GM23248 (cell line): ENCODE data around the gene CACNA2D1. TPM values are rescaled to one million over a fixed set of nuclear protein-coding genes. Genes with fewer than 3 reads are reported as not detected.
"Not testable (repeated sequence)": the region's sequence is repeated elsewhere in the genome, so short reads cannot be mapped to it uniquely, and the experiment has no call there.

Experiments
- DNase-seq: peaks from one replicate; pipeline ENCODE4 v3.0.0-alpha.2; 2015
- H2AFZ ChIP-seq: fragments of 200-600 bp; sonication (generic); 2 replicates; pipeline ENCODE4 v1.6.1; 2016; ENCODE audit warnings: antibody characterized with exemption
- H3F3A ChIP-seq: fragments of 200-600 bp; sonication (generic); 2 replicates; pipeline ENCODE4 v1.6.1; 2016; ENCODE audit warnings: mild to moderate bottlenecking, antibody characterized with exemption, mixed run types; ENCODE audit not compliant: insufficient read depth
- H3K27ac ChIP-seq: fragments of 200-600 bp; sonication (generic); 2 replicates; pipeline ENCODE4 v1.5.1; 2016; ENCODE audit warnings: mild to moderate bottlenecking
- H3K27me3 ChIP-seq: fragments of 200-600 bp; sonication (generic); replicated peaks from 2 replicates; pipeline ENCODE4 v1.6.1; 2016; ENCODE audit warnings: mild to moderate bottlenecking; ENCODE audit not compliant: insufficient read depth
- H3K36me3 ChIP-seq: fragments of 200-600 bp; sonication (generic); 2 replicates; pipeline ENCODE4 v1.6.1; 2016; ENCODE audit warnings: low read depth, mild to moderate bottlenecking
- H3K4me1 ChIP-seq: fragments of 200-600 bp; sonication (generic); 2 replicates; pipeline ENCODE4 v1.6.1; 2016; ENCODE audit warnings: mild to moderate bottlenecking; ENCODE audit not compliant: insufficient read depth
- H3K4me2 ChIP-seq: fragments of 200-600 bp; sonication (generic); one replicate; pipeline ENCODE4 v1.6.1; 2016; ENCODE audit warnings: mild to moderate bottlenecking; ENCODE audit not compliant: unreplicated experiment
- H3K4me3 ChIP-seq: fragments of 200-600 bp; sonication (generic); 2 replicates; pipeline ENCODE4 v1.5.1; 2016; ENCODE audit warnings: mild to moderate bottlenecking
- H3K79me2 ChIP-seq: fragments of 200-600 bp; sonication (generic); 2 replicates; pipeline ENCODE4 v1.6.1; 2016; ENCODE audit warnings: mild to moderate bottlenecking; ENCODE audit not compliant: insufficient read depth
- H3K9ac ChIP-seq: fragments of 200-600 bp; sonication (generic); 2 replicates; pipeline ENCODE4 v1.6.1; 2016; ENCODE audit warnings: mild to moderate bottlenecking
- H3K9me2 ChIP-seq: fragments of 200-600 bp; sonication (generic); 2 replicates; pipeline ENCODE4 v1.6.1; 2016; ENCODE audit warnings: mixed run types, mild to moderate bottlenecking, moderate library complexity; ENCODE audit not compliant: insufficient read depth
- H3K9me3 ChIP-seq: fragments of 200-600 bp; sonication (generic); one replicate; pipeline ENCODE4 v1.6.1; 2017; ENCODE audit warnings: low read depth
- H4K20me1 ChIP-seq: fragments of 200-600 bp; sonication (generic); 2 replicates; pipeline ENCODE4 v1.6.0; 2016; ENCODE audit not compliant: insufficient read depth
- EZH2 ChIP-seq: fragments of 200-600 bp; sonication (generic); IDR thresholded peaks from 2 replicates; pipeline ENCODE4 v1.6.1; 2018; ENCODE audit warnings: antibody characterized with exemption, mild to moderate bottlenecking; ENCODE audit not compliant: insufficient read depth, poor library complexity, severe bottlenecking
- EZH2phosphoT487 ChIP-seq: fragments of 200-600 bp; sonication (generic); IDR thresholded peaks from 2 replicates; pipeline ENCODE4 v1.6.1; 2018; ENCODE audit warnings: antibody characterized with exemption, moderate library complexity, mild to moderate bottlenecking, low read depth; ENCODE audit not compliant: insufficient read depth
- WGBS, 2 experiments: methylation state at CpG; one replicate each; pipeline ENCODE4 v1.1.6; 2015 to 2017; ENCODE audit warnings: low lambda C conversion rate in 2 of 2, low coverage in 1 of 2; ENCODE audit errors: missing lambda C conversion rate in 2 of 2; 5-methylcytosine and 5-hydroxymethylcytosine counted together
- in situ Hi-C: fragments of 300-500 bp; cut with MboI; formaldehyde crosslinking; loops from 2 replicates; pipeline ENCODE4 v1.15.0; 2020
- polyA plus RNA-seq: library from polyadenylated mRNA; unstranded; fragments of >200 nt; fragmentation: Nextera tagmentation; extraction: Ambion mirVana; gene quantifications from 2 replicates; pipeline ENCODE4 v1.2.1, GENCODE V29; 2016
- total RNA-seq: library from RNA; depleted of rRNA; stranded (reverse); fragments of >200 nt; shearing (Covaris generic); gene quantifications from 2 replicates; pipeline ENCODE4 v1.2.3, GENCODE V29; 2014

CACNA2D1 gene
- total and polyA plus RNA-seq, 2 experiments from 2014 or later: 7.7 to 21.2 TPM

DNA sequence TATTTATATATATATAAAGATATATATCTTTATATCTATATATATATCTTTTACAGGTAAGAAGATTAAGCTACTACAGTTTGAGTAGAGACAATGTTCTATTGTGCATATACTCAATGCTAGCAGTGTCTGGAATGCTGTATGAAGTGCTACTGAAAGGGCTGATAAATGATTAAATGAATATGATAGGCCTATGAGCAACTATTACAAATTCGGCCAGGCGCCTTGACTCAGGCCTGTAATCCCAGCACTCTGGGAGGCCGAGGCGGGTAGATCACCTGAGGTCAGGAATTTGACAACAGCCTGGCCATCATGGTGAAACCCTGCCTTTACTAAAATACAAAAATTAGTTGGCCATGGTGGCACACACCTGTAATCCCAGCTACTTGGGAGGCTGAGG, 297.1 kb downstream of the CACNA2D1 start:
- Histone ChIP-seq H3K9me2 (no peaks in the 10 kb centered on the region), H3K36me3 (no peaks in the 10 kb centered on the region), H3K9me3 (no peaks in the 10 kb centered on the region), H4K20me1 (no peaks in the 10 kb centered on the region), H3K9ac (no peak overlapping the region), H3K4me1 (no peaks in the 10 kb centered on the region), H3K27me3 (no peaks in the 10 kb centered on the region), H3K79me2 (no peaks in the 10 kb centered on the region), H2AFZ (no peak overlapping the region), H3K4me3 (no peak overlapping the region), H3K4me2 (no peak overlapping the region), H3F3A (no peaks in the 10 kb centered on the region), H3K27ac (no peak overlapping the region)
- WGBS, 2 experiments: 95 to 96% methylated on average over 4 of the region's 4 CpGs
- in situ Hi-C loops: no loop called here
- TF ChIP-seq EZH2 (no peak), EZH2phosphoT487 (no peak)
- no peak for DNase-seq

DNA sequence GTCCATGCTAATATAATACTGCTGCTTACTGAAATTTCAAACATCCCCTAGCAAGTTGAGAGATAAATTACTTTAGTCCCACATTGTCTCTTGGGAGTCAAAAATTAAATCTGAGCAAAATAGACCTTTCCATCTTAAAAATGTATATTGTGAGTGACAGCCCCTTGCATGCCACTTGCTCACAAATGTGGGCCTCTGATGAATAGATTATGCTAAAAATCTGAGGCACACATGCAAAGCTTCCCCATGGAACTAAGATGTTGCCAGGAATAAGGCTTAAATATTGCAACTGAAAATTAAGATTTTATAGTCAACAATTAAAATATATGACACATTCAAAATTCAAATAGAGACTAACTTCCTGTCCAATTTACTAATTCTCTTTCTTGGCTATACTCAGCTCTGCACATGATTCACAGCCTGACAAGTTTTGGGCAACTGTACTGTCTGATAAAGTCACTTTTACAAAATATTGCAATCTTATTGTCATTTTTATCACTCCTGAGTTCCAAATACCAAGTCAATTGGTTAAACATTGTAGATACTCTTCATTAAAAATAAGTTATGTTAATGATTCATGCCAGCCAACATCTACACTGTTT, 301.2 kb downstream of the CACNA2D1 start:
- H3K36me3 ChIP-seq: no peaks in the 10 kb centered on the region
- no peak overlapping the region for H3K4me2 ChIP-seq
- no peaks in the 10 kb centered on the region for H3K4me1 ChIP-seq
- DNase-seq: no peak
- H3K4me3 ChIP-seq: no peak overlapping the region
- TF ChIP-seq EZH2phosphoT487: no peak
- TF ChIP-seq EZH2: no peak
- H3K27ac ChIP-seq: no peak overlapping the region
- H3K27me3 ChIP-seq: no peaks in the 10 kb centered on the region
- in situ Hi-C loops: no loop called here
- no peak overlapping the region for H2AFZ ChIP-seq
- H3K9ac ChIP-seq: no peak overlapping the region
- no peaks in the 10 kb centered on the region for H3K9me2 ChIP-seq
- no peaks in the 10 kb centered on the region for H3K9me3 ChIP-seq
- H4K20me1 ChIP-seq: no peaks in the 10 kb centered on the region
- H3K79me2 ChIP-seq: no peaks in the 10 kb centered on the region
- H3F3A ChIP-seq: no peaks in the 10 kb centered on the region

DNA sequence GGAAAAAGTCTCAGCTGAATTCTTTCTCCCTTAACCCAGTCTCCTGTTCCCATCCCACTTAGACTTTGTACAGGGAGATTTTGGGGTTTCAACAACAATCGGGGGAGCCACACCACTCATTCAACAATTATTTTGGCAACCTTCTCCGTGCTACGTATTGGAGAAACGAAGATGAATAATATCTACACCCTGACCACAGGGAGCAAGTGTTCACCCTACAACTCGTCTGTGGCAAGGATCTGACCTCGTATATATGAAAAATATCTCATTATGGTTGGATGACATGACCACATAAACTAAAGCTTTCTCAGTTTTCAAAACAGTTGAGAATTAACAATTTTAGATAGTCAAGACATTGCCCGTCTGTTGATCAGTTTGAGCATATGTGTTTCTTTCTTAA, 302.1 kb downstream of the CACNA2D1 start:
- Histone ChIP-seq H3F3A (no peaks in the 10 kb centered on the region), H3K36me3 (no peaks in the 10 kb centered on the region), H3K4me2 (no peak overlapping the region), H3K4me1 (no peaks in the 10 kb centered on the region), H3K27ac (no peak overlapping the region), H3K79me2 (no peaks in the 10 kb centered on the region), H2AFZ (no peak overlapping the region), H3K27me3 (no peaks in the 10 kb centered on the region), H3K9ac (no peak overlapping the region), H3K9me2 (no peaks in the 10 kb centered on the region), H4K20me1 (no peaks in the 10 kb centered on the region), H3K9me3 (no peaks in the 10 kb centered on the region), H3K4me3 (no peak overlapping the region)
- TF ChIP-seq EZH2phosphoT487: no peak
- TF ChIP-seq EZH2: no peak
- DNase-seq: peak; percentile 5
- 87 to 97% methylated on average over 7 of the region's 7 CpGs for WGBS, 2 experiments
- in situ Hi-C loops: no loop called here

DNA sequence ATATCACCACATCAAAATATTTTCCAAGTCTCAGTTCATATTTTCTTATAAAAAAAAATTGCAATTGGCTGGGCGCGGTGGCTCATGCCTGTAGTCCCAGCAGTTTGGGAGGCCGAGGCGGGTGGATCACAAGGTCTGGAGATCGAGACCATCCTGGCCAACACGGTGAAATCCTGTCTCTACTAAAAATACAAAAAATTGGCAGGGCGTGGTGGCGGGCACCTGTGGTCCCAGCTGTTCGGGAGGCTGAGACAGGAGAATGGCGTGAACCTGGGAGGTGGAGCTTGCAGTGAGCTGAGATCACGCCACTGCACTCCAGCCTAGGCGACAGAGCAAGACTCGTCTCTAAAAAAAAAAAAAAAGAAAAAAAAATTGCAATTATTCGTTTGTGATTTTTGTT, 303.0 kb downstream of the CACNA2D1 start:
- H3K79me2 ChIP-seq, H3K9me3 ChIP-seq, H3K4me1 ChIP-seq, H3K27me3 ChIP-seq, H3K27ac ChIP-seq, H3K9ac ChIP-seq, H4K20me1 ChIP-seq, DNase-seq, H3K36me3 ChIP-seq, H3K4me2 ChIP-seq, H2AFZ ChIP-seq, H3K4me3 ChIP-seq, in situ Hi-C loops, H3K9me2 ChIP-seq, H3F3A ChIP-seq: not testable (repeated sequence)
- 92 to 95% methylated on average over 14 of the region's 14 CpGs for WGBS, 2 experiments

DNA sequence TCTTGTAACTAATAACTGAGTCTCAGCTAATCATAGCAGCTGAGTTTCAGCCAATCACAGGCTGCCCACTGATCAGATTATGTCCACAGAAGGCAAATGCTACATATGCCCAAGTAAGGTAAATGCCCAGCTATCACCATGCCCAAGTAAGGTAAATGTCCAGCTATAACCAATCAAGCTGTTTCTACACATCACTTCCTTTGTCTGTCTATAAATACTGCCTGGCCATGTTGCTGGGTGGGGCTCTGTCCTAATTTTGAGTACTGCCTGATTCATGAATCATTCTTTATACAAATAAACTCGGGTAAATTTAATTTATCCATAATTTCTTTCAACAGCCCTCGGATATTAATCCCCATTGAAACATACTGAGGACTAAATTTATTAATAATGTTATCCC, 312.4 kb downstream of the CACNA2D1 start:
- no peak for TF ChIP-seq EZH2phosphoT487
- TF ChIP-seq EZH2: no peak
- in situ Hi-C loops: no loop called here
- Histone ChIP-seq H3K4me2 (no peak overlapping the region), H3K4me3 (no peak overlapping the region), H3K9me2 (no peaks in the 10 kb centered on the region), H3K4me1 (no peaks in the 10 kb centered on the region), H3K9ac (no peak overlapping the region), H3K79me2 (no peaks in the 10 kb centered on the region), H4K20me1 (no peaks in the 10 kb centered on the region), H3F3A (no peaks in the 10 kb centered on the region), H2AFZ (no peak overlapping the region), H3K9me3 (no peaks in the 10 kb centered on the region), H3K27ac (no peak overlapping the region), H3K27me3 (no peaks in the 10 kb centered on the region), H3K36me3 (no peaks in the 10 kb centered on the region; the same call in 1 of the 2 replicates)
- WGBS, 2 experiments: 8 to 9% methylated on average over 2 of the region's 2 CpGs
- peak; percentile 40 for DNase-seq
